ENCODE data around the gene BCAP31.
"Not testable (repeated sequence)": the region's sequence is repeated elsewhere in the genome, so short reads cannot be mapped to it uniquely, and the experiment has no call there.

The BCAP31 gene

DNA sequence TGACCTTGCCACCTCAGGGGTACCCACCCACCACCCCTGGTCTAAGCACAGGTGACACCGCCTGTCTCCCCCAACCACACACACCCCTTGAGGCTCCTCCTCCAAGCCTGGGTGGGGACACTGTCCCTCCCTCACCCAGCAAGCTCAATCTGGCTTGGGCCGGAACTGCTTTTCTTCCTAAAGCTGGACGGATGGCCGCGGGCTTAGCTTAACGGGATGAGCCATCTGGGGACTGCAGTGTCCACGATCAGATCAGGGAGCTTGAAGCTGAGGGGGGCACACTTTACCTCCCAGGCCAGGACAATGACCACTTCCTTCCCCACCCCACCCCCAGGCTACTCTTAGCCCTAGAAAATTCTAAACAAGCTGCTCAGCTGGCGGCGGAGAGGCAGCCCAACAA lies 37.5 kb downstream of the BCAP31 start:
- DNase-seq (ENCODE audit: low read depth) = no peak
- H3K4me3 ChIP-seq (ENCODE audit: low read depth, low read length) = no peak overlapping the region
- in situ Hi-C loops (cut with HindIII; ENCODE audit: low sequenced_read_pairs) = no loop called here
- TF ChIP-seq, protein P1, sequence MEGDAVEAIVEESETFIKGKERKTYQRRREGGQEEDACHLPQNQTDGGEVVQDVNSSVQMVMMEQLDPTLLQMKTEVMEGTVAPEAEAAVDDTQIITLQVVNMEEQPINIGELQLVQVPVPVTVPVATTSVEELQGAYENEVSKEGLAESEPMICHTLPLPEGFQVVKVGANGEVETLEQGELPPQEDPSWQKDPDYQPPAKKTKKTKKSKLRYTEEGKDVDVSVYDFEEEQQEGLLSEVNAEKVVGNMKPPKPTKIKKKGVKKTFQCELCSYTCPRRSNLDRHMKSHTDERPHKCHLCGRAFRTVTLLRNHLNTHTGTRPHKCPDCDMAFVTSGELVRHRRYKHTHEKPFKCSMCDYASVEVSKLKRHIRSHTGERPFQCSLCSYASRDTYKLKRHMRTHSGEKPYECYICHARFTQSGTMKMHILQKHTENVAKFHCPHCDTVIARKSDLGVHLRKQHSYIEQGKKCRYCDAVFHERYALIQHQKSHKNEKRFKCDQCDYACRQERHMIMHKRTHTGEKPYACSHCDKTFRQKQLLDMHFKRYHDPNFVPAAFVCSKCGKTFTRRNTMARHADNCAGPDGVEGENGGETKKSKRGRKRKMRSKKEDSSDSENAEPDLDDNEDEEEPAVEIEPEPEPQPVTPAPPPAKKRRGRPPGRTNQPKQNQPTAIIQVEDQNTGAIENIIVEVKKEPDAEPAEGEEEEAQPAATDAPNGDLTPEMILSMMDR (IDR thresholded peaks at IDR 0.05; ENCODE audit: low read depth, low read length, missing control alignments) = no peak

DNA sequence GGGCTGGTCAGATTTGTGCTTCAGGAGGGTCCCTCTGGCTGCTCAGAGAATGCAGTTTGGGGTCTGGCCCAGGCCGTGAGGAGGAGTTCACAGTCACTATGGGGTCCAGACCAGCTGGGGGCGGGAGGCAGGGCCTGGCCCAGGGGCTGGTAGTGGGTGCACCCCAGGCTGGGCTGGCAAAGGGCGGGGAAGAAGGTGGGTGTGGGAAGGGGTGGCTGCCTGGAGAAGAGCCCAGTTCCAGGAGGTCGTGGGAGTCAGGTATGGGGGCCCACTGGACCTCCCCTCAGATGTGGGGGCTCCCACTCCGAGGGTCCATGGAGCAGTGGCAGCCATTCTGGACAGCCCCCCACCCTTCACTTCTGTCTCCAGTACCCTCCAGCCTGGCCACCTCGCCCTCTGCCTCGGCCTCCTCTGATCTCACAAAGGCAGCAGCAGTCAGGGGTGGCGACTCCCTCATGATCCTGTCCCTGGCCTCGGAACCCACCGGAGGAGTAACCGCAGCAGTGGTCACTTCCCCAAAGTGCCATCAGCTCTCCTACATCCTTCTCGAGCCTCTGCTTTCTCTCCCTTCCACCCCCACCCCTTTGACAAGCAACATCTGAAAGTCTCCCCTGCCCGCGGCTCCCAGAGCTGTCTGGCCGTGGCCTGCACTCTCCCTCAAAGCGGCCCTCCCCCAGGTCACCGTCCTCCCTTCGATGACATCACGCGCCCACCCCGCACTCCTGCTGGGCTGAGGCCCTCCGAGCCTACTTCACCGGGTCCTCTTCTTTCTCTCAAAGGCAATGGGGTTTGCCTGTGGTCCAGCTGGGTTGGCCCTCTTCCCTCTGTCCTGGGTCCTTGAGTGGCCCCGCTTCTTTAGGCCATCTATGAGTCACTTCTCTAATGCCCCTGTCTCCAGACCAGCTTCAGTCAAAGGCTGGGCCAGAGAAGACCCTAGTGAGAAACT lies 38.2 kb downstream of the BCAP31 start:
- TF ChIP-seq, protein P1 (IDR thresholded peaks at IDR 0.05; ENCODE audit: low read depth, low read length, missing control alignments) = no peak
- in situ Hi-C loops (cut with HindIII; ENCODE audit: low sequenced_read_pairs) = no loop called here
- no peak overlapping the region for H3K4me3 ChIP-seq (ENCODE audit: low read depth, low read length)
- DNase-seq (ENCODE audit: low read depth) = no peak

DNA sequence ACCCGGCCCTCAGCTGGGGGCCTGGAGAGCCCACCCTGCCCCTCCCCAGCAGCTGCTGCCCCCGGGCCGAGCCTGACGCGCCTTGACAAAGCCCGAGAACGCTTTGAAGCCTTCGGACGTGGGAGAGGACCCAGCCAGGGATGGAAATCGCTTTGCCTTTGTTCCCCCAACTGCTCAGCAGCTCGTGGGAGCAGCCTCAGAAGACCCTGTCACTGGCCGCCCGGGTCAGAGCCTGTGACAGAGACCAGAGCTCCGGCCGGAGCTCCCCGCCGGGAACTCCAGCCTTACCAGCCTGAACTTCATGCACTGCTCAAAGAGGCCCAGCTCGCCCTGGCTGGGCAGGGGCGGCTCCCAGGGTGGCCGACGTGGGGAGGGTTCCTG lies 39.0 kb downstream of the BCAP31 start:
- TF ChIP-seq, protein P1 (IDR thresholded peaks at IDR 0.05; ENCODE audit: low read depth, low read length, missing control alignments) = no peak
- in situ Hi-C loops (cut with HindIII; ENCODE audit: low sequenced_read_pairs) = no loop called here
- DNase-seq (ENCODE audit: low read depth) = no peak
- no peak overlapping the region for H3K4me3 ChIP-seq (ENCODE audit: low read depth, low read length)

DNA sequence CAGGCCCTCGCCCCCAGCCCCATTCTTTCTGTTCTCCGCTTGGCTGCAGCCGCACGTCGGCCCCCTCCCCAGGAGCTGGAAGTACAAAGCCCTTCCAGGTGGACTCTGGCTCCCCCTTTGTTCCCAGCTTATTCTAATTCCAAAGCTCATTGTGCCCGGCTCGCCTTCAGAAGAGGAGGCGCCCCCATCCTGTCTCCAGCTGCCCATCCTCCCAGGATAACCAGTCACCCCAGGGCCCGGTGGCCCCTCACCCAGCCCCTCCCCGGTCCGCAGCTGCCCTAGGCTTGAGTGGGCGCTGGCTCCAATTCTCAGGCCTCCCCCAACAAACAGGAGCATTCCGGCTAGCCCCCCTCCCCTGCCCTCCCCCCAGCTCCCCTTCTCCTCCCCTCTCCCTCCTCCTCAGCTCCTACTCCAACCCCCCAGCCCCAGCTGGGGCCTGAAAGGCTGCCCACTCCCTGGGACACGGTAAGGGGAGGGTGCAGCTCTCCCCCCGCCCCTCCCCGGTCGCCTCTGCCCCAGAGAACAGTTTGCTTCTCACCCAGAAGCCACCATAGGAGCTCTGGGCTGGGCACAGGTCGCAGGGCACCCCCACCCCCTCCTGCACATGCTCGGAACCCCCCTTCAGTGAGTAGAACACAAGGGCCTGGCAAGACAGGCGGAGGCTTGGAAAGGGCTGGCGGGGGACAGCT lies 39.6 kb downstream of the BCAP31 start:
- TF ChIP-seq, protein P1 (IDR thresholded peaks at IDR 0.05; ENCODE audit: low read depth, low read length, missing control alignments) = no peak
- in situ Hi-C loops (cut with HindIII; ENCODE audit: low sequenced_read_pairs) = no loop called here
- DNase-seq (ENCODE audit: low read depth) = no peak
- H3K4me3 ChIP-seq (ENCODE audit: low read depth, low read length) = no peak overlapping the region

DNA sequence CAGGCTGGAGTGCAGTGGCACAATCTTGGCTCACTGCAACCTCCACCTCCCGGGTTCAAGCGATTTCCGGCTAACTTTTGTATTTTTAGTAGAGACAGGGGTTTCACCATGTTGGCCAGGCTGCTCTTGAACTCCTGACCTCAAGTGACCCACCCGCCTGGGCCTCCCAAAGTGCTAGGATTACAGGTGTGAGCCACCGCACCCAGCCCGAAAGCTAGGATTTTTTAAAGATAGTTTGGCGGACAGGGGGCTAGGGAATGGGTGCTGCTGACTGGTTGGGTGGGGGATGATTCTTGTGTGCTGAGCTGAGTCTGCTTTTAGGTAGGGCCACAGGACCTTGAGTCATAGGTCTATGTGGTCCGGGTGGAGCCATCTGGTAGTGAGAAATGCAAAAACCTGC lies 40.7 kb downstream of the BCAP31 start:
- in situ Hi-C loops (cut with HindIII; ENCODE audit: low sequenced_read_pairs); H3K4me3 ChIP-seq (ENCODE audit: low read depth, low read length); DNase-seq (ENCODE audit: low read depth): not testable (repeated sequence)

DNA sequence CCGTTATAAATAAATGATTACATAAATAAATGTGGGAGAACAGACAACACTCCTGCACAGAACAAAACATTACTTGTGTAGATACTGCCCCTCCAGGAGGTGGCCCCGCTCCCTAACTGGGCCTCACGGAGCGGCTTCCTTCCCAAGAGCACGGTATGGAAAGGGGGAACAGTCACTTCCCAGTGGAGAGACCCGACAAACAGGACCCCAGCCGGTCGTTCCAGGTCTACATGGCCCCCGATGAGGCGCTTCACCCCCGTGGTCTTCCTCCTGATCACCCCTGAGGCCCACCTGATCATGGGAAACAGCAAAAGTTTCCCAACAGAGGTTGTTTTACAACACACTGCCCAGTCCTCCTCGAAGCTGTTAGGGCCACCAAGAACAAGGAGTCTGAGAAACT lies 43.0 kb downstream of the BCAP31 start:
- TF ChIP-seq, protein P1 (IDR thresholded peaks at IDR 0.05; ENCODE audit: low read depth, low read length, missing control alignments) = no peak
- H3K4me3 ChIP-seq (ENCODE audit: low read depth, low read length) = no peak overlapping the region
- in situ Hi-C loops (cut with HindIII; ENCODE audit: low sequenced_read_pairs) = no loop called here
- DNase-seq (ENCODE audit: low read depth) = no peak

Measured in astrocyte of the cerebellum (primary cell).